ENCODE data around the gene TTBK1. TPM values are rescaled to one million over a fixed set of nuclear protein-coding genes. Genes with fewer than 3 reads are reported as not detected.

Gene TTBK1
- polyA plus RNA-seq, 1 donor from 2014 or later = 4.2 TPM

DNA sequence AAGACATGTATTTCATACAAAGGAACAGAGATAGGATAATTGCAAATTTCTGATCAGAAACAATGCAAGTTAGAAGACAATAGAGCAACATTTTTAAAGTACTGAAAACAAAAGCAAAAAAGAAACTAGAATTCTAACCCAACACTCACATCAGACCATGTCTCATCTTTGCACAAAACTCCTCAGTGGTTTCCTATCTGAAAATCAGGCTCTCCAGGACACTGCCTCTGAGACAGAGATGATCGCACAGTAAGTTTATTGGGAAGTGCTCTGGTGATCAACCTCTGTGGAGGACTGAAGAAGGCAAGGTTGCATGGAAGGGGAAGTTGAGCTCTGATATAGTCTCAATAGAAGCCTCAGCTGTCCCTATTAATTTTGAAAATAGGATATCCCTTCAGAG is 2.3 kb upstream of the TTBK1 start:
- Histone ChIP-seq H3K4me3 (ENCODE audit: low read length) (no peak overlapping the region), H3F3A (ENCODE audit: insufficient read depth, low read length, poor library complexity, severe bottlenecking) (no peaks in the 10 kb centered on the region), H3K9ac (ENCODE audit: low read length) (no peak overlapping the region), H3K4me2 (ENCODE audit: low read length) (no peak overlapping the region), H3K9me3 (ENCODE audit: low read length) (no peaks in the 10 kb centered on the region), H2AFZ (ENCODE audit: low read depth, low read length) (no peak overlapping the region), H3K36me3 (ENCODE audit: insufficient read depth, low read length) (no peaks in the 10 kb centered on the region), H3K27me3 (ENCODE audit: insufficient read depth, low read depth, low read length) (peaks cover 3% of the 10 kb centered on the region), H3K27ac (ENCODE audit: low read length) (no peak overlapping the region), H4K20me1 (ENCODE audit: insufficient read depth) (no peaks in the 10 kb centered on the region), H3K9me2 (ENCODE audit: insufficient read depth, low read length) (no peaks in the 10 kb centered on the region), H3K79me2 (replicated peaks; ENCODE audit: insufficient read depth, low read length) (peaks cover 10% of the 10 kb centered on the region)
- TF ChIP-seq RAD21 (conservative IDR thresholded peaks at IDR 0.05) (no peak), SMC3 (conservative IDR thresholded peaks at IDR 0.05; ENCODE audit: poor library complexity) (no peak), EP300 (conservative IDR thresholded peaks at IDR 0.05; ENCODE audit: poor library complexity, severe bottlenecking) (no peak), TAF1 (IDR thresholded peaks at IDR 0.05; ENCODE audit: low read depth) (no peak), EZH2 (IDR thresholded peaks at IDR 0.05; ENCODE audit: borderline replicate concordance, insufficient read depth, low read length, poor library complexity, severe bottlenecking) (no peak), MXI1 (conservative IDR thresholded peaks at IDR 0.05; ENCODE audit: poor library complexity, severe bottlenecking) (no peak), POLR2AphosphoS5 (IDR thresholded peaks at IDR 0.05) (no peak)
- TF ChIP-seq, protein P1, sequence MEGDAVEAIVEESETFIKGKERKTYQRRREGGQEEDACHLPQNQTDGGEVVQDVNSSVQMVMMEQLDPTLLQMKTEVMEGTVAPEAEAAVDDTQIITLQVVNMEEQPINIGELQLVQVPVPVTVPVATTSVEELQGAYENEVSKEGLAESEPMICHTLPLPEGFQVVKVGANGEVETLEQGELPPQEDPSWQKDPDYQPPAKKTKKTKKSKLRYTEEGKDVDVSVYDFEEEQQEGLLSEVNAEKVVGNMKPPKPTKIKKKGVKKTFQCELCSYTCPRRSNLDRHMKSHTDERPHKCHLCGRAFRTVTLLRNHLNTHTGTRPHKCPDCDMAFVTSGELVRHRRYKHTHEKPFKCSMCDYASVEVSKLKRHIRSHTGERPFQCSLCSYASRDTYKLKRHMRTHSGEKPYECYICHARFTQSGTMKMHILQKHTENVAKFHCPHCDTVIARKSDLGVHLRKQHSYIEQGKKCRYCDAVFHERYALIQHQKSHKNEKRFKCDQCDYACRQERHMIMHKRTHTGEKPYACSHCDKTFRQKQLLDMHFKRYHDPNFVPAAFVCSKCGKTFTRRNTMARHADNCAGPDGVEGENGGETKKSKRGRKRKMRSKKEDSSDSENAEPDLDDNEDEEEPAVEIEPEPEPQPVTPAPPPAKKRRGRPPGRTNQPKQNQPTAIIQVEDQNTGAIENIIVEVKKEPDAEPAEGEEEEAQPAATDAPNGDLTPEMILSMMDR (IDR thresholded peaks at IDR 0.05; ENCODE audit: poor library complexity, severe bottlenecking) = no peak
- TF ChIP-seq, protein P2, sequence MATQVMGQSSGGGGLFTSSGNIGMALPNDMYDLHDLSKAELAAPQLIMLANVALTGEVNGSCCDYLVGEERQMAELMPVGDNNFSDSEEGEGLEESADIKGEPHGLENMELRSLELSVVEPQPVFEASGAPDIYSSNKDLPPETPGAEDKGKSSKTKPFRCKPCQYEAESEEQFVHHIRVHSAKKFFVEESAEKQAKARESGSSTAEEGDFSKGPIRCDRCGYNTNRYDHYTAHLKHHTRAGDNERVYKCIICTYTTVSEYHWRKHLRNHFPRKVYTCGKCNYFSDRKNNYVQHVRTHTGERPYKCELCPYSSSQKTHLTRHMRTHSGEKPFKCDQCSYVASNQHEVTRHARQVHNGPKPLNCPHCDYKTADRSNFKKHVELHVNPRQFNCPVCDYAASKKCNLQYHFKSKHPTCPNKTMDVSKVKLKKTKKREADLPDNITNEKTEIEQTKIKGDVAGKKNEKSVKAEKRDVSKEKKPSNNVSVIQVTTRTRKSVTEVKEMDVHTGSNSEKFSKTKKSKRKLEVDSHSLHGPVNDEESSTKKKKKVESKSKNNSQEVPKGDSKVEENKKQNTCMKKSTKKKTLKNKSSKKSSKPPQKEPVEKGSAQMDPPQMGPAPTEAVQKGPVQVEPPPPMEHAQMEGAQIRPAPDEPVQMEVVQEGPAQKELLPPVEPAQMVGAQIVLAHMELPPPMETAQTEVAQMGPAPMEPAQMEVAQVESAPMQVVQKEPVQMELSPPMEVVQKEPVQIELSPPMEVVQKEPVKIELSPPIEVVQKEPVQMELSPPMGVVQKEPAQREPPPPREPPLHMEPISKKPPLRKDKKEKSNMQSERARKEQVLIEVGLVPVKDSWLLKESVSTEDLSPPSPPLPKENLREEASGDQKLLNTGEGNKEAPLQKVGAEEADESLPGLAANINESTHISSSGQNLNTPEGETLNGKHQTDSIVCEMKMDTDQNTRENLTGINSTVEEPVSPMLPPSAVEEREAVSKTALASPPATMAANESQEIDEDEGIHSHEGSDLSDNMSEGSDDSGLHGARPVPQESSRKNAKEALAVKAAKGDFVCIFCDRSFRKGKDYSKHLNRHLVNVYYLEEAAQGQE (IDR thresholded peaks at IDR 0.05; ENCODE audit: borderline replicate concordance) = no peak

DNA sequence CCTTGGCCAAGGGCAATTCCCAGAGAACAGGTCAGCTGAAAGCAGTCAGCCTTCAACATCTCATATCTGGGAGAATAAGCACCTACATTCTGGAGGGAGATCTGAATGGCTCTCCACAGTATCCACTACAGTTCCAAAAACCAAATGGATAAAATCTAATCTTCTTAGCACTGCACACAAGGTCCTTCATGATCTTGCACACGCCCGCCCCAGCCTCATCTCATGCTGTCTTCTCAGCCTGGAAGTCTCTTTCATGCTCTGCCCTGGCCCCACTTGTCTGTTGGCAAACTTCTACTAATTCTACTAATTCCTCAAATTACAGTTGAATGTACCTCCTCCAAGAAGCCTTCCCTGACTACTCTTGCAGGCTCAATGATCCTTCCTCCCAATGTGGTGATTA is 1.8 kb upstream of the TTBK1 start:
- H3K27me3 ChIP-seq (ENCODE audit: insufficient read depth, low read depth, low read length) = peaks cover 3% of the 10 kb centered on the region
- H3K4me2 ChIP-seq (ENCODE audit: low read length) = no peak overlapping the region
- no peak overlapping the region for H3K4me3 ChIP-seq (ENCODE audit: low read length)
- H3K36me3 ChIP-seq (ENCODE audit: insufficient read depth, low read length) = no peaks in the 10 kb centered on the region
- no peak overlapping the region for H2AFZ ChIP-seq (ENCODE audit: low read depth, low read length)
- H3K9me3 ChIP-seq (ENCODE audit: low read length) = no peaks in the 10 kb centered on the region
- H4K20me1 ChIP-seq (ENCODE audit: insufficient read depth) = no peaks in the 10 kb centered on the region
- peaks cover 10% of the 10 kb centered on the region for H3K79me2 ChIP-seq (replicated peaks; ENCODE audit: insufficient read depth, low read length)
- H3K27ac ChIP-seq (ENCODE audit: low read length) = no peak overlapping the region
- TF ChIP-seq POLR2AphosphoS5 (IDR thresholded peaks at IDR 0.05) (no peak), EZH2 (IDR thresholded peaks at IDR 0.05; ENCODE audit: borderline replicate concordance, insufficient read depth, low read length, poor library complexity, severe bottlenecking) (no peak), SMC3 (conservative IDR thresholded peaks at IDR 0.05; ENCODE audit: poor library complexity) (no peak), EP300 (conservative IDR thresholded peaks at IDR 0.05; ENCODE audit: poor library complexity, severe bottlenecking) (no peak), MXI1 (conservative IDR thresholded peaks at IDR 0.05; ENCODE audit: poor library complexity, severe bottlenecking) (no peak), RAD21 (conservative IDR thresholded peaks at IDR 0.05) (no peak), TAF1 (IDR thresholded peaks at IDR 0.05; ENCODE audit: low read depth) (no peak)
- TF ChIP-seq, protein P2 (IDR thresholded peaks at IDR 0.05; ENCODE audit: borderline replicate concordance) = no peak
- TF ChIP-seq, protein P1 (IDR thresholded peaks at IDR 0.05; ENCODE audit: poor library complexity, severe bottlenecking) = no peak
- H3F3A ChIP-seq (ENCODE audit: insufficient read depth, low read length, poor library complexity, severe bottlenecking) = no peaks in the 10 kb centered on the region
- no peak overlapping the region for H3K9ac ChIP-seq (ENCODE audit: low read length)
- no peaks in the 10 kb centered on the region for H3K9me2 ChIP-seq (ENCODE audit: insufficient read depth, low read length)

Data from neural cell (in vitro differentiated cells).